CD4-positive, alpha-beta T cell (primary cell): ENCODE results near the gene RBM28. TPM values are rescaled to one million over a fixed set of nuclear protein-coding genes. Genes with fewer than 3 reads are reported as not detected.

Experiments used
- ATAC-seq: fragments of 200-7000 bp; cut with Tn5 transposase; one replicate; pipeline ENCODE4 v1.10.0; 2022; ENCODE audit warnings: mild to moderate bottlenecking; ENCODE audit not compliant: poor library complexity
- CTCF ChIA-PET: fragments of 350-600 bp; sonication (Branson Sonifier 250); formaldehyde crosslinking; loops from one replicate; lab custom pipeline; 2021; ENCODE audit warnings: antibody characterized with exemption, inconsistent platforms; lab: Charles Lee
- POLR2A ChIA-PET: fragments of 350-600 bp; sonication (Branson Sonifier 250); formaldehyde crosslinking; loops from one replicate; lab custom pipeline; 2021; ENCODE audit warnings: antibody characterized with exemption, inconsistent platforms; lab: Charles Lee
- DNase-seq, 14 experiments: peaks; one replicate each; pipeline ENCODE4 v3.0.0-alpha.2; 2013 to 2020; ENCODE audit warnings: mixed read lengths in 2 of 14
- H3K27ac ChIP-seq, 2 donors: one replicate each; pipeline versions ENCODE4 v1.5.1 to v1.7.0; 2013; ENCODE audit warnings: low read length in 2 of 2, low read depth in 1 of 2, mild to moderate bottlenecking in 1 of 2
- H3K27me3 ChIP-seq, 2 experiments: 1 replicate in 1 of 2; 2 replicates in 1 of 2; pipeline versions ENCODE4 v1.6.1 to v1.7.0; 2013; ENCODE audit warnings: low read length in 2 of 2, control low read depth in 1 of 2, mild to moderate bottlenecking in 1 of 2, moderate library complexity in 1 of 2; ENCODE audit not compliant: insufficient read depth in 2 of 2, control insufficient read depth in 1 of 2
- H3K36me3 ChIP-seq: one replicate; pipeline ENCODE4 v1.6.1; 2013; ENCODE audit warnings: low read length, control low read depth; ENCODE audit not compliant: insufficient read depth
- H3K4me1 ChIP-seq: one replicate; pipeline ENCODE4 v1.6.1; 2013; ENCODE audit warnings: low read length, control low read depth; ENCODE audit not compliant: insufficient read depth
- H3K4me3 ChIP-seq: one replicate; pipeline ENCODE4 v1.5.1; 2013; ENCODE audit warnings: mild to moderate bottlenecking, low read length, moderate library complexity
- H3K9me3 ChIP-seq, 2 experiments: 1 replicate in 1 of 2; 2 replicates in 1 of 2; pipeline versions ENCODE4 v1.6.1 to v1.7.0; 2013; ENCODE audit warnings: low read length in 2 of 2, mild to moderate bottlenecking in 2 of 2, control low read depth in 1 of 2, moderate library complexity in 1 of 2; ENCODE audit not compliant: control insufficient read depth in 1 of 2, insufficient read depth in 1 of 2
- H3K27ac Mint-ChIP-seq: one replicate; pipeline ENCODE4 v1.8.0; 2020; ENCODE audit warnings: mixed read lengths
- H3K27me3 Mint-ChIP-seq: one replicate; pipeline ENCODE4 v1.8.0; 2021; ENCODE audit warnings: mixed read lengths
- H3K36me3 Mint-ChIP-seq: one replicate; pipeline ENCODE4 v1.8.0; 2021; ENCODE audit warnings: low read depth, mixed read lengths
- H3K4me1 Mint-ChIP-seq: one replicate; pipeline ENCODE4 v1.8.0; 2021; ENCODE audit warnings: low read depth, mixed read lengths
- H3K4me3 Mint-ChIP-seq: one replicate; pipeline ENCODE4 v1.8.0; 2020; ENCODE audit warnings: mild to moderate bottlenecking, mixed read lengths
- H3K9me3 Mint-ChIP-seq: one replicate; pipeline ENCODE4 v1.8.0; 2020; ENCODE audit warnings: mixed read lengths
- CTCF ChIP-seq: fragments of 200-600 bp; IDR thresholded peaks from one replicate; pipeline ENCODE4 v1.8.0; 2022; ENCODE audit warnings: antibody characterized with exemption, mild to moderate bottlenecking
- intact Hi-C, 2 experiments: fragments of 100-400 bp; cut with DNase I in 1 of 2; cut with micrococcal nuclease in 1 of 2; formaldehyde crosslinking; loops; one replicate each; pipeline versions ENCODE4 v1.15.1 to v1.9.0; 2023 to 2025; cut with DNase I, micrococcal nuclease
- total RNA-seq, 174 experiments: library from RNA in 2 of 174; stranded (reverse) in 2 of 174; gene quantifications; one replicate each; pipeline ENCODE4 v1.2.3 and lab custom pipeline; 2021 to 2026

The RBM28 gene
- total RNA-seq, 2 experiments from 2014 or later, result 10.1 to 10.5 TPM

- TF ChIP-seq CTCF, result no peak
- H3K36me3 ChIP-seq, result peaks cover 71% of the 10 kb centered on the region
- H3K9me3 ChIP-seq, result no peaks in the 10 kb centered on the region
- Mint-ChIP-seq H3K36me3 (peaks cover 88% of the 10 kb centered on the region), H3K27ac (no peak overlapping the region), H3K4me1 (no peaks in the 10 kb centered on the region), H3K27me3 (no peaks in the 10 kb centered on the region), H3K9me3 (no peaks in the 10 kb centered on the region), H3K4me3 (no peak overlapping the region)
- DNase-seq (no peak), ATAC-seq (no peak)
- H3K4me3 ChIP-seq, result no peak overlapping the region
- H3K27ac ChIP-seq, result no peak overlapping the region
- ChIA-PET CTCF (no interaction called here), POLR2A (no interaction called here)
- intact Hi-C loops, result no loop called here
- no peaks in the 10 kb centered on the region for H3K27me3 ChIP-seq
- no peaks in the 10 kb centered on the region for H3K4me1 ChIP-seq
These were observed 36.6 kb downstream of the RBM28 start for GRCh38 chr7:128307061-128307460.

DNA sequence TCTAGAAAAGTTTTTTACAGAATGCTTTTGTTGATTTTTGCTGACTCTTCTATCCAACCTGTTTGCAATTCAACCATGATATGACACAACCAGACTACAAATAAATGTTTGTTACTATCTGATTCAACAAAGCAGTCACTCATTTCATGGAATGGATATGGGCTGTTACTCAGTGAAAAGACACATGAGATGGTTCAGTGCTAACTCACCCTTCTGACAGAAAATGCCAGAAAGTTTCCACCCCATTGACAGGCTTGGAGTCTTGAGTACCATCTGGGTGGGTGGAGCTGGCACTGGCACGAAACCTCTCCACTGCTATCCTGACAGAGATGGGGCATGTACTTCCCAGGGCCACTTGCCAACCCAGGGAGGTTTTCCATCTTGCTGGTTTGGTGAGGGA lies 39.5 kb downstream of the RBM28 start:
- no peaks in the 10 kb centered on the region for H3K4me1 Mint-ChIP-seq
- Histone ChIP-seq H3K36me3 (peaks cover 45% of the 10 kb centered on the region), H3K27me3 (no peaks in the 10 kb centered on the region), H3K27ac (no peak overlapping the region), H3K4me1 (no peaks in the 10 kb centered on the region), H3K9me3 (no peaks in the 10 kb centered on the region), H3K4me3 (no peak overlapping the region)
- ATAC-seq (no peak), DNase-seq (no peak)
- H3K4me3 Mint-ChIP-seq, result no peak overlapping the region
- intact Hi-C loops, result no loop called here
- TF ChIP-seq CTCF, result no peak
- H3K9me3 Mint-ChIP-seq, result no peaks in the 10 kb centered on the region
- H3K27me3 Mint-ChIP-seq, result no peaks in the 10 kb centered on the region
- ChIA-PET POLR2A (no interaction called here), CTCF (no interaction called here)
- no peak overlapping the region for H3K27ac Mint-ChIP-seq
- peaks cover 73% of the 10 kb centered on the region for H3K36me3 Mint-ChIP-seq

- no peak for TF ChIP-seq CTCF
- H3K4me3 Mint-ChIP-seq, result no peak overlapping the region
- Histone ChIP-seq H3K9me3 (no peaks in the 10 kb centered on the region), H3K27me3 (no peaks in the 10 kb centered on the region), H3K4me1 (no peaks in the 10 kb centered on the region), H3K27ac (no peak overlapping the region), H3K36me3 (peaks cover 42% of the 10 kb centered on the region), H3K4me3 (no peak overlapping the region)
- H3K4me1 Mint-ChIP-seq, result no peaks in the 10 kb centered on the region
- H3K27ac Mint-ChIP-seq, result no peak overlapping the region
- intact Hi-C loops, result no loop called here
- H3K9me3 Mint-ChIP-seq, result no peaks in the 10 kb centered on the region
- no peaks in the 10 kb centered on the region for H3K27me3 Mint-ChIP-seq
- H3K36me3 Mint-ChIP-seq, result peaks cover 68% of the 10 kb centered on the region
- ChIA-PET CTCF (no interaction called here), POLR2A (no interaction called here)
- no peak for DNase-seq
- no peak for ATAC-seq
These were observed 40.1 kb downstream of the RBM28 start for GRCh38 chr7:128303643-128304042.
